HG03354 (cell line): Measurements from ENCODE around the gene CLEC3B.
"Not testable (repeated sequence)": the region's sequence is repeated elsewhere in the genome, so short reads cannot be mapped to it uniquely, and the experiment has no call there.

Source experiments
- ATAC-seq: cut with Tn5 transposase; IDR thresholded peaks from one replicate; pipeline ENCODE4 v1.9.1; 2021; ENCODE audit warnings: mild to moderate bottlenecking; ENCODE audit not compliant: unreplicated experiment, poor library complexity, severe bottlenecking

The CLEC3B gene

GRCh38 chr3:45031531-45031930 lies 5.4 kb downstream of the CLEC3B start:
- ATAC-seq = no peak

- ATAC-seq = no peak
Measured at GRCh38 chr3:45032113-45032512, 6.0 kb downstream of the CLEC3B start.

GRCh38 chr3:45033791-45034190 lies 7.7 kb downstream of the CLEC3B start:
- ATAC-seq = no peak

GRCh38 chr3:45034612-45035252 lies 8.6 kb downstream of the CLEC3B start:
- ATAC-seq = peak; percentile 43

GRCh38 chr3:45035441-45036301 lies 9.6 kb downstream of the CLEC3B start:
- ATAC-seq = no peak

GRCh38 chr3:45037720-45038455 lies 11.8 kb downstream of the CLEC3B start:
- ATAC-seq = peak; percentile 76

- no peak for ATAC-seq
Measured at GRCh38 chr3:45041666-45042065, 15.6 kb downstream of the CLEC3B start.

- ATAC-seq = no peak
Measured at GRCh38 chr3:45042162-45042561, 16.1 kb downstream of the CLEC3B start.

GRCh38 chr3:45043728-45044299 lies 17.7 kb downstream of the CLEC3B start:
- no peak for ATAC-seq

- ATAC-seq = no peak
Measured at GRCh38 chr3:45048244-45048643, 22.1 kb downstream of the CLEC3B start.

GRCh38 chr3:45049807-45050206 lies 23.7 kb downstream of the CLEC3B start:
- ATAC-seq = no peak

- no peak for ATAC-seq
Measured at GRCh38 chr3:45051685-45052084, 25.6 kb downstream of the CLEC3B start.

GRCh38 chr3:45053805-45054195 lies 27.7 kb downstream of the CLEC3B start:
- not testable (repeated sequence) for ATAC-seq

GRCh38 chr3:45054196-45054857 lies 28.2 kb downstream of the CLEC3B start:
- ATAC-seq = no peak

GRCh38 chr3:45055032-45055410 lies 28.9 kb downstream of the CLEC3B start:
- ATAC-seq = no peak

- ATAC-seq = no peak
Measured at GRCh38 chr3:45055411-45056143, 29.5 kb downstream of the CLEC3B start.

- ATAC-seq = no peak
Measured at GRCh38 chr3:45056608-45057301, 30.7 kb downstream of the CLEC3B start.

GRCh38 chr3:45057557-45057956 lies 31.5 kb downstream of the CLEC3B start:
- ATAC-seq = no peak

GRCh38 chr3:45059132-45059531 lies 33.0 kb downstream of the CLEC3B start:
- no peak for ATAC-seq
